Measurements from ENCODE around the gene PIP5KL1. TPM values are rescaled to one million over a fixed set of nuclear protein-coding genes. Genes with fewer than 3 reads are reported as not detected.

PIP5KL1 gene
- polyA plus RNA-seq, 1 donor from 2014 or later, result 3.4 TPM

GRCh38 chr9:127878001-127878651 is 52.5 kb downstream of the PIP5KL1 start:
- no peaks in the 10 kb centered on the region for H3K9me3 ChIP-seq (ENCODE audit: low read length)
- no peaks in the 10 kb centered on the region for H3K36me3 ChIP-seq (ENCODE audit: insufficient read depth, low read length)
- H3K4me3 ChIP-seq (ENCODE audit: low read length), result peak overlapping the region; percentile 73
- no peaks in the 10 kb centered on the region for H3K9me2 ChIP-seq (ENCODE audit: insufficient read depth, low read length)
- H3F3A ChIP-seq (ENCODE audit: insufficient read depth, low read length, poor library complexity, severe bottlenecking), result no peaks in the 10 kb centered on the region
- peak overlapping the region; percentile 93 for H2AFZ ChIP-seq (ENCODE audit: low read depth, low read length)
- H3K4me2 ChIP-seq (ENCODE audit: low read length), result peak overlapping the region; percentile 38
- H3K27ac ChIP-seq (ENCODE audit: low read length), result no peak overlapping the region
- no peaks in the 10 kb centered on the region for H4K20me1 ChIP-seq (ENCODE audit: insufficient read depth)
- H3K9ac ChIP-seq (ENCODE audit: low read length), result peak overlapping the region; percentile 87
- TF ChIP-seq, protein P1, sequence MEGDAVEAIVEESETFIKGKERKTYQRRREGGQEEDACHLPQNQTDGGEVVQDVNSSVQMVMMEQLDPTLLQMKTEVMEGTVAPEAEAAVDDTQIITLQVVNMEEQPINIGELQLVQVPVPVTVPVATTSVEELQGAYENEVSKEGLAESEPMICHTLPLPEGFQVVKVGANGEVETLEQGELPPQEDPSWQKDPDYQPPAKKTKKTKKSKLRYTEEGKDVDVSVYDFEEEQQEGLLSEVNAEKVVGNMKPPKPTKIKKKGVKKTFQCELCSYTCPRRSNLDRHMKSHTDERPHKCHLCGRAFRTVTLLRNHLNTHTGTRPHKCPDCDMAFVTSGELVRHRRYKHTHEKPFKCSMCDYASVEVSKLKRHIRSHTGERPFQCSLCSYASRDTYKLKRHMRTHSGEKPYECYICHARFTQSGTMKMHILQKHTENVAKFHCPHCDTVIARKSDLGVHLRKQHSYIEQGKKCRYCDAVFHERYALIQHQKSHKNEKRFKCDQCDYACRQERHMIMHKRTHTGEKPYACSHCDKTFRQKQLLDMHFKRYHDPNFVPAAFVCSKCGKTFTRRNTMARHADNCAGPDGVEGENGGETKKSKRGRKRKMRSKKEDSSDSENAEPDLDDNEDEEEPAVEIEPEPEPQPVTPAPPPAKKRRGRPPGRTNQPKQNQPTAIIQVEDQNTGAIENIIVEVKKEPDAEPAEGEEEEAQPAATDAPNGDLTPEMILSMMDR (IDR thresholded peaks at IDR 0.05; ENCODE audit: poor library complexity, severe bottlenecking), result no peak
- TF ChIP-seq TAF1 (IDR thresholded peaks at IDR 0.05; ENCODE audit: low read depth) (no peak), EZH2 (IDR thresholded peaks at IDR 0.05; ENCODE audit: borderline replicate concordance, insufficient read depth, low read length, poor library complexity, severe bottlenecking) (no peak), EP300 (conservative IDR thresholded peaks at IDR 0.05; ENCODE audit: poor library complexity, severe bottlenecking) (no peak)
- no peaks in the 10 kb centered on the region for H3K27me3 ChIP-seq (ENCODE audit: insufficient read depth, low read depth, low read length)
- peaks cover 7% of the 10 kb centered on the region for H3K79me2 ChIP-seq (replicated peaks; ENCODE audit: insufficient read depth, low read length)

DNA sequence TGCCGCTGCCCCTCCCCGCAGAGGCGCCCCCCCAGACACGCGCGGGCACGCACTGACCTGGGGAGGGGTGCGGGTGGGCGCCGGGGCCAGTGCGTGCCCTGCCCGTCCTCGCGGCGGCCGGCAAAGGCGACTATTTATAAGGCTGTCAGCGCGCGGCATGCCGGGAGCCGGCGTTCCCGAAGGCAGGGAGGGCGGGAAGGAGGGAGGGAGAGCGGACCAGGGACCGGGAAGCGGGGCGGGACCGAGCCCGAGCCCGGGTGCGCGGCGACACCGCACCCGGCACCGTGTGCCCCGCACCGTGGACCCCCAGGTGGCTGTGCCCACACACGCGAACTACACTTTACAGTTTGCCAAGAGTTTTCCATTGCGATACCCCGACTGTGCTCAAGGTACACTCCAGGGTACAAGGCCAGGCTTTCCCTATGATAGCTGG is 53.0 kb downstream of the PIP5KL1 start, which contains the start of gene AK1:
Gene AK1 (minus strand): TSS at position 110 of the 433 bp plus-strand sequence. CDS start 3,058 bp downstream, outside the sequence.
- Histone ChIP-seq H3K27ac (ENCODE audit: low read length) (peak within 1 kb of the TSS; percentile 51), H3K9ac (ENCODE audit: low read length) (peak within 1 kb of the TSS; percentile 87), H3K9me3 (ENCODE audit: low read length) (no peaks in the 10 kb centered on the region), H3K36me3 (ENCODE audit: insufficient read depth, low read length) (no peaks in the 10 kb centered on the region), H2AFZ (ENCODE audit: low read depth, low read length) (peak within 1 kb of the TSS; percentile 93), H3K79me2 (replicated peaks; ENCODE audit: insufficient read depth, low read length) (peaks cover 7% of the 10 kb centered on the region), H3K4me3 (ENCODE audit: low read length) (peak within 1 kb of the TSS; percentile 73), H3K27me3 (ENCODE audit: insufficient read depth, low read depth, low read length) (no peaks in the 10 kb centered on the region), H4K20me1 (ENCODE audit: insufficient read depth) (no peaks in the 10 kb centered on the region), H3K4me2 (ENCODE audit: low read length) (peak within 1 kb of the TSS; percentile 87), H3K9me2 (ENCODE audit: insufficient read depth, low read length) (no peaks in the 10 kb centered on the region), H3F3A (ENCODE audit: insufficient read depth, low read length, poor library complexity, severe bottlenecking) (no peaks in the 10 kb centered on the region)
- TF ChIP-seq POLR2AphosphoS5 (IDR thresholded peaks at IDR 0.05) (peak; percentile 83), SMC3 (conservative IDR thresholded peaks at IDR 0.05; ENCODE audit: poor library complexity) (no peak), MXI1 (conservative IDR thresholded peaks at IDR 0.05; ENCODE audit: poor library complexity, severe bottlenecking) (peak; percentile 29), RAD21 (conservative IDR thresholded peaks at IDR 0.05) (no peak), EZH2 (IDR thresholded peaks at IDR 0.05; ENCODE audit: borderline replicate concordance, insufficient read depth, low read length, poor library complexity, severe bottlenecking) (no peak), REST (IDR thresholded peaks at IDR 0.05; ENCODE audit: borderline replicate concordance) (no peak), TAF1 (IDR thresholded peaks at IDR 0.05; ENCODE audit: low read depth) (no peak)
- TF ChIP-seq, protein P1 (IDR thresholded peaks at IDR 0.05; ENCODE audit: poor library complexity, severe bottlenecking), result no peak

Data from neural cell (in vitro differentiated cells).